ENCODE data around the gene C4orf36. TPM values are rescaled to one million over a fixed set of nuclear protein-coding genes. Genes with fewer than 3 reads are reported as not detected.

Gene C4orf36
- total and polyA plus RNA-seq, 2 donors (not counting 3 experiments of a cell fraction or from before 2014, with no cell fraction given): 0.66 TPM; not detected in 1

DNA sequence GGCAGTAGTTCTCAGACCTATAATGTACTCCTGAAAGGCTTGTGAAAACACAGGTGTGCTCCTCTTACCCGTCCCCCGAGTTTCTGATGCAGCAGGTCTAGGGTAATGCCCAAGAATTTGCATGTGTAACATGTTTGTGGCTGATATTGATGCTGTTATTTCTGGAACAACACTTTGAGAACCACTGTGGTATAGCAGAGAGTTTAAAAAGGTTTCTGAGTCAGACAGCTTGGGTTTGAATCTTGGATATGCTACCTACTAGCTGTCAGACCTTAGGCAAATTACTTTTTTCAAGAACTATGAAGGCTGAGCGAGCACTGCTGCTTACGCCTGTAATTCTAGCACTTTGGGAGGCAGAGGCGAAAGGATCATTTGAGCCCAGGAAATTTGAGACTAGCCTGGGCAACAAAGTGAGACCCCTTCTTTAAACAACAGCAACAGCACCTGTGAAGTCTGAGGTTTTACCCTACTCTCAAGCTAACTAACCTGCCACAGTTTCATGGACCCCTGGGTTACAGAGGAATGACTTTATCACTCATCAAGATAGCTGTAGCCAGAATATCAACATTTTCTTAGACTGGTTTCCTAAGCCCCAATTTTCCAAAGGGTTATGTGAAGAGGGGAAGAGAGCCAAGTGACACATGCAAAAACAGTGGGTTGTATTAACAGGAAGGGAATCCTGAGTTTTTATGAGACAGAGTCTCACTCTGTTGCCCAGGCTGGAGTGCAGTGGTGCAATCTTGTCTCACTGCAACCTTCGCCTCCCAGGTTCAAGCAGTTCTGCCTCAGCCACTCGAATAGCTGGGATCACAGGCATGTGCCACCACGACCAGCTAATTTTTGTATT is 47.7 kb upstream of the C4orf36 start:
- DNase-seq (ENCODE audit: low read depth, low spot score): peak; percentile 52
- no peaks in the 10 kb centered on the region for H3K27me3 ChIP-seq (ENCODE audit: control insufficient read depth in 2 of 2, insufficient read depth in 2 of 2, low read length in 2 of 2)
- POLR2A ChIA-PET: interaction anchor here (6.4 kb wide), 1 partner anchor 66 kb away, joined by 64 read pairs; no protein-coding TSS in a partner anchor
- CTCF ChIA-PET: interaction anchor here (0.8 to 2.5 kb wide), 5 partner anchors 18 to 156 kb away, joined by 3 to 10 read pairs (median 4); no protein-coding TSS in a partner anchor
- peaks cover 55% of the 10 kb centered on the region for H3K4me1 ChIP-seq (ENCODE audit: control insufficient read depth, extremely low read depth, insufficient read depth, low read length)
- H3K27ac ChIP-seq (ENCODE audit: insufficient read depth, low read depth, low read length): peak overlapping the region; percentile 51
- peak overlapping the region; percentile 82 for H3K4me2 ChIP-seq (ENCODE audit: insufficient read depth, low read length)
- peak overlapping the region; percentile 30 for H3K9ac ChIP-seq (replicated peaks; ENCODE audit: extremely low read depth, insufficient read depth, low read length)
- no TSS peak for BruUV-seq (replicated peaks)
- peaks cover 76% of the 10 kb centered on the region for H3K79me2 ChIP-seq (ENCODE audit: control insufficient read depth, insufficient read depth, low read length)
- intact Hi-C loops (cut with micrococcal nuclease) (loop anchor here (1.0 kb wide), 1 partner anchor 34 kb away; no protein-coding TSS in a partner anchor), dilution Hi-C loops (cut with MboI; ENCODE audit: extremely low pct_ligation_motif_present, low sequenced_read_pairs) (no loop called here)
- TF ChIP-seq GATA2 (IDR thresholded peaks at IDR 0.05; ENCODE audit: insufficient read depth, insufficient read length, low read depth, low read length) (no peak), JUN (IDR thresholded peaks at IDR 0.05; ENCODE audit: borderline replicate concordance, insufficient read depth, insufficient read length, low read depth) (no peak), FOS (IDR thresholded peaks at IDR 0.05; ENCODE audit: borderline replicate concordance, insufficient read depth, low read length) (no peak), POLR2A (IDR thresholded peaks at IDR 0.05; ENCODE audit: low read depth, low read length) (no peak), MYC (IDR thresholded peaks at IDR 0.05; ENCODE audit: low read depth, low read length) (no peak), EZH2 (IDR thresholded peaks at IDR 0.05; ENCODE audit: borderline replicate concordance, low read depth, low read length, severe bottlenecking) (no peak), POLR2AphosphoS5 (IDR thresholded peaks at IDR 0.05; ENCODE audit: insufficient read depth, low read depth, low read length) (no peak)
- TF ChIP-seq, protein P1, sequence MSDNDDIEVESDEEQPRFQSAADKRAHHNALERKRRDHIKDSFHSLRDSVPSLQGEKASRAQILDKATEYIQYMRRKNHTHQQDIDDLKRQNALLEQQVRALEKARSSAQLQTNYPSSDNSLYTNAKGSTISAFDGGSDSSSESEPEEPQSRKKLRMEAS (IDR thresholded peaks at IDR 0.05; ENCODE audit: insufficient read depth, insufficient read length): no peak
- TF ChIP-seq, protein P2, sequence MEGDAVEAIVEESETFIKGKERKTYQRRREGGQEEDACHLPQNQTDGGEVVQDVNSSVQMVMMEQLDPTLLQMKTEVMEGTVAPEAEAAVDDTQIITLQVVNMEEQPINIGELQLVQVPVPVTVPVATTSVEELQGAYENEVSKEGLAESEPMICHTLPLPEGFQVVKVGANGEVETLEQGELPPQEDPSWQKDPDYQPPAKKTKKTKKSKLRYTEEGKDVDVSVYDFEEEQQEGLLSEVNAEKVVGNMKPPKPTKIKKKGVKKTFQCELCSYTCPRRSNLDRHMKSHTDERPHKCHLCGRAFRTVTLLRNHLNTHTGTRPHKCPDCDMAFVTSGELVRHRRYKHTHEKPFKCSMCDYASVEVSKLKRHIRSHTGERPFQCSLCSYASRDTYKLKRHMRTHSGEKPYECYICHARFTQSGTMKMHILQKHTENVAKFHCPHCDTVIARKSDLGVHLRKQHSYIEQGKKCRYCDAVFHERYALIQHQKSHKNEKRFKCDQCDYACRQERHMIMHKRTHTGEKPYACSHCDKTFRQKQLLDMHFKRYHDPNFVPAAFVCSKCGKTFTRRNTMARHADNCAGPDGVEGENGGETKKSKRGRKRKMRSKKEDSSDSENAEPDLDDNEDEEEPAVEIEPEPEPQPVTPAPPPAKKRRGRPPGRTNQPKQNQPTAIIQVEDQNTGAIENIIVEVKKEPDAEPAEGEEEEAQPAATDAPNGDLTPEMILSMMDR (IDR thresholded peaks at IDR 0.05; ENCODE audit: extremely low read depth in 1 of 2, insufficient read depth in 1 of 2, low read depth in 1 of 2, low read length in 2 of 2): no peak
- H4K20me1 ChIP-seq (replicated peaks; ENCODE audit: control insufficient read depth, extremely low read depth, insufficient read depth, low read length): no peaks in the 10 kb centered on the region
- no peaks in the 10 kb centered on the region for H3K36me3 ChIP-seq (ENCODE audit: control insufficient read depth in 2 of 2, extremely low read depth in 1 of 2, insufficient read depth in 2 of 2, low read length in 2 of 2)
- H3K9me1 ChIP-seq (replicated peaks; ENCODE audit: control insufficient read depth, extremely low read depth, insufficient read depth, low read length): no peaks in the 10 kb centered on the region
- FAIRE-seq: peak; percentile 8
- H2AFZ ChIP-seq (ENCODE audit: low read depth, low read length): no peak overlapping the region
- no peak overlapping the region for H3K4me3 ChIP-seq (replicated peaks in 1 of 3; ENCODE audit: insufficient read depth in 1 of 3, low read depth in 1 of 3, low read length in 3 of 3)
- H3K9me3 ChIP-seq (replicated peaks; ENCODE audit: control insufficient read depth, insufficient read depth, low read length): no peaks in the 10 kb centered on the region
